Epithelial cell of umbilical artery (primary cell): ENCODE data around the gene PDE1A. TPM values are rescaled to one million over a fixed set of nuclear protein-coding genes. Genes with fewer than 3 reads are reported as not detected.

Experiments
- total RNA-seq: library from RNA; depleted of rRNA; stranded (reverse); fragments of >200 nt; gene quantifications from 2 replicates; pipeline ENCODE4 v1.2.3, GENCODE V29; 2014

PDE1A gene
- total RNA-seq, result 0.46 and 0.65 TPM in 2 replicates

DNA sequence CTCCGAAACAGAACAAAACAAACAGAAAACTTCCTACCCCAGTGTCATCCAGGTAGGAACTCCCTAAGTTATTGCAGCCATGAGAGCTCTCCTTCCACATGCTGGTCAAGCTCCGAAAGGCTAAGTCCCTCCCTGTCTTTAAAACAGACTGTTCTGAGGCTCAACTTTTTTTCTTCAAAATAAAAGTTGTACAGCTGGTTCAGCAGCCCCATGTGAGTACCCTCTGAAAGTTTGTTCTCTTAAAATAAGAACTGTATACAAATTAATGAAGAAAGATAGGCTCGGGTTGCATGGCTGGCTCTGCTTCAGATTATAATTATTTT is at the start of gene PDE1A:
Gene PDE1A (minus strand): TSS at position 119 of the 323 bp plus-strand sequence.

